OCI-LY7 (cell line): ENCODE results near the gene PACS2.

Source experiments
- EZH2phosphoT487 ChIP-seq: fragments of 200-600 bp; sonication (generic); IDR thresholded peaks from 2 replicates; pipeline ENCODE4 v1.6.1; 2018; ENCODE audit warnings: low read depth, borderline replicate concordance, mild to moderate bottlenecking, mixed run types, antibody characterized with exemption, low read length, moderate library complexity, mixed read lengths
- TF ChIP-seq, protein P1 (sequence below): fragments of 200-600 bp; sonication (generic); conservative IDR thresholded peaks from 2 replicates; pipeline ENCODE4 v1.5.1; 2014; ENCODE audit warnings: mild to moderate bottlenecking, antibody characterized with exemption, low read length, moderate library complexity, mixed read lengths

DNA sequence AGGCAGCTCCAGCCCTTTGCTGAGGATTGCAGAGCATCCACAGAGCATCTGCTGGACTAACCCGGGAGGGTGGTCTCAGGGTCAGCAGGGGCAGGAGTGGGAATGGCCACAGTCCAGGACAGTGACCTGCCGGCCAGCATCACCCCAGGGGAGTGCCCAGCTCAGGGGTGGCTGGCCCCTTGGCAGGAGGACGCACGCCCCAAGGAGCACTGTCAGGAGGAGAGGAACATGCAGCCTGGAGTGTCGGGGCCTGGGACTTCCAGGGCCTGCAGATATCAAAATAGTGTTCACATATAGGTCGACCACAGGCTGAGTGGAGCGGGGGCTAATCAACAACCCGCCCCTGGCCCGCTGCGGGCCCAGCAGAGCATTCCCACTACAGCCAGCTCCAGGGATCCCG, 50.6 kb downstream of the PACS2 start:
- TF ChIP-seq, protein P1, sequence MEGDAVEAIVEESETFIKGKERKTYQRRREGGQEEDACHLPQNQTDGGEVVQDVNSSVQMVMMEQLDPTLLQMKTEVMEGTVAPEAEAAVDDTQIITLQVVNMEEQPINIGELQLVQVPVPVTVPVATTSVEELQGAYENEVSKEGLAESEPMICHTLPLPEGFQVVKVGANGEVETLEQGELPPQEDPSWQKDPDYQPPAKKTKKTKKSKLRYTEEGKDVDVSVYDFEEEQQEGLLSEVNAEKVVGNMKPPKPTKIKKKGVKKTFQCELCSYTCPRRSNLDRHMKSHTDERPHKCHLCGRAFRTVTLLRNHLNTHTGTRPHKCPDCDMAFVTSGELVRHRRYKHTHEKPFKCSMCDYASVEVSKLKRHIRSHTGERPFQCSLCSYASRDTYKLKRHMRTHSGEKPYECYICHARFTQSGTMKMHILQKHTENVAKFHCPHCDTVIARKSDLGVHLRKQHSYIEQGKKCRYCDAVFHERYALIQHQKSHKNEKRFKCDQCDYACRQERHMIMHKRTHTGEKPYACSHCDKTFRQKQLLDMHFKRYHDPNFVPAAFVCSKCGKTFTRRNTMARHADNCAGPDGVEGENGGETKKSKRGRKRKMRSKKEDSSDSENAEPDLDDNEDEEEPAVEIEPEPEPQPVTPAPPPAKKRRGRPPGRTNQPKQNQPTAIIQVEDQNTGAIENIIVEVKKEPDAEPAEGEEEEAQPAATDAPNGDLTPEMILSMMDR, result no peak
- no peak for TF ChIP-seq EZH2phosphoT487
